Superior temporal gyrus (tissue), 1 donor: ENCODE measurements around the gene MAGI3.
"Not testable (repeated sequence)": the region's sequence is repeated elsewhere in the genome, so short reads cannot be mapped to it uniquely, and the experiment has no call there.

Experiments used
- DNase-seq: peaks from one replicate; pipeline ENCODE4 v3.0.0-alpha.2; 2016; ENCODE audit errors: extremely low spot score

The MAGI3 gene

GRCh38 chr1:113515498-113515897, 125.2 kb downstream of the MAGI3 start:
- DNase-seq: no peak

- DNase-seq: no peak
These were observed 127.0 kb downstream of the MAGI3 start for GRCh38 chr1:113517346-113517745.

- no peak for DNase-seq
These were observed 127.7 kb downstream of the MAGI3 start for GRCh38 chr1:113517983-113518382.

DNA sequence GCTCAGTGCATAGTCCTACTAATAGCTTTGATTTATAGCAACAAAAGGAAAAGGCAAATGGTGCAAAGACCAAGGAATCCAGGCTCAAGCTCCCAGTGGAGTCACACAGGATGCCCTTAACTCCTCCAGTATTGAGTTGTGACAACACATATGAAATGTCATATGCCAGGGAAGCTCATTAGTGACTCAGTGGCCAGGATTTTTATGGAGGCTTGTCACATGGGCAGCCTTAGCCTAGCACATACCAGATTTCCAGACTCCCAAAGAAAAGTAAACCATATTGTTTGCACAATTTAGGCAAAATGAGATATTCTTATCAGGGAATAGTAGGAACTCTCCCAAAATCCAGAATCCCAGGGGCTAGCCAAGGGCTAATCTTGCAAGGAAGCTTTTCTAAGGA, 129.2 kb downstream of the MAGI3 start:
- DNase-seq: no peak

GRCh38 chr1:113530021-113530420, 139.7 kb downstream of the MAGI3 start:
- no peak for DNase-seq

GRCh38 chr1:113531321-113531720, 141.0 kb downstream of the MAGI3 start:
- DNase-seq: no peak

- no peak for DNase-seq
These were observed 142.7 kb downstream of the MAGI3 start for GRCh38 chr1:113533061-113533460.

DNA sequence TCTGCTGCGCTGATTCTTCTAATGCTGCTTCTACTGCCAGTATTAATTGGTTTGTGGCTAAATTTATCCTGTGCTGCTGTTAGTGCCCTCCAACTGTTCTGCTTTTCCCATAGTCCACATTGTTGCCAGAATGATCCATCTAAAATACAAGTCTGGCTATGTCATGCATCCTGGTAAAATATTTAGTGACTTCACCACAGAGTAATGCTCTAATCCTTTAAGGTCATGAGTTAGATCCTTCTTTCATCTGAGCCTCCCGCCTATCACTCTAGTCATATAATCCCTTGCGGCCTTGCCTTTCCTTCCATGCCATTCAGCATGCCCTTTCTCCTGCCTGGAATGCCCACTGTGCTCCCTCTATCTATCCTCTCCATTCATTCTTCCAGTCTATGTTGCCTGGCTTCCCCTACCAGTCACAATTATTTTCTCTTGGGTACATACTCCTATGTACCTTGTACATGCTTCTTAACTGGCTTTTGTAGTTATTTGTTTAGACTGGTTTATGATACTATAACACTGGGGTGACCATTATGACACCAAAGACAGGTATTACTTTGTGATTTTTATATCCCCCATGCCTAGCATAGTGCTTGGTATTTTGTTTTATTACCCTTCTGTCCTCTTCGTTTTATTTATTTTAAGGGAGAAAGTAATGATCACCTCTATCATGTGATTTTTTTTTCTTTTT, 144.0 kb downstream of the MAGI3 start:
- DNase-seq: no peak

GRCh38 chr1:113534875-113535274, 144.6 kb downstream of the MAGI3 start:
- DNase-seq: no peak

- DNase-seq: no peak
These were observed 146.0 kb downstream of the MAGI3 start for GRCh38 chr1:113536182-113536780.

DNA sequence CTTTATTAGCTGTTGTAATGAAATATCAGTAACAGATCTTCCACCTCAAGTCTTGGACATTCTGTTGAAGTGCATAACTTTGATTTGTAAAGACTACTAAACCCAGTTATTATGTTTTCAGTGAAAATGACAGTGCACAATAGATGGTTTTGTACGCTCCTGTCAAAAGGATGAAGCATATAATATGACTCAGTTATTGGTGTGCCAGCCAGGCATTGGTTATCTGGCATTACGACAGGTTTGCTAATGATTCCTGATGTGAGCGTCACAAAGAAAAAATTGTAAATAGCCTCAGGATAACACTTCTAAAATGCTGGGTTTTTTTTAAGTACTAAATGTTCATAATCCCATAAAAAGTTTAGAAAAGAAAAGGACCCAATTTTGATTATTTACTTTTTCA, 147.9 kb downstream of the MAGI3 start:
- no peak for DNase-seq

- no peak for DNase-seq
These were observed 150.0 kb downstream of the MAGI3 start for GRCh38 chr1:113540335-113540734.

DNA sequence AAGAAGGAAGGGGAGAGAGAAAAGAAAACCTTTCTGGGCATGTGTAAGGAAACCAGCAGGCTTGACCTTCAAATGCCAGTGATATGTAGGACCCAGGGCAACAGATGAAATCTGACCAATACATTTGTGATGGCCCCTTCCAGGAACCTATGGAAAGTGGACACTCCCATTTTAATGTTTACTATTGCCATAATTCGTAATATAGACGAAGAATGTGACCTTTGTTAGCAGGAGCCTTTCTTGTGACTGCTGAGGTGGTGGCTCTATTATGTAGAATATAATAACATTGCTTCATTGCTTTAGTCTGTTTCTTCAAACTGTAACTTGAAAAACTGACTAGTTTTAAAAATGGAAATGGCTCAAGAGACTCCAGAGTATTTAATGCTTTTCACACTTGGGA, 150.8 kb downstream of the MAGI3 start:
- no peak for DNase-seq

DNA sequence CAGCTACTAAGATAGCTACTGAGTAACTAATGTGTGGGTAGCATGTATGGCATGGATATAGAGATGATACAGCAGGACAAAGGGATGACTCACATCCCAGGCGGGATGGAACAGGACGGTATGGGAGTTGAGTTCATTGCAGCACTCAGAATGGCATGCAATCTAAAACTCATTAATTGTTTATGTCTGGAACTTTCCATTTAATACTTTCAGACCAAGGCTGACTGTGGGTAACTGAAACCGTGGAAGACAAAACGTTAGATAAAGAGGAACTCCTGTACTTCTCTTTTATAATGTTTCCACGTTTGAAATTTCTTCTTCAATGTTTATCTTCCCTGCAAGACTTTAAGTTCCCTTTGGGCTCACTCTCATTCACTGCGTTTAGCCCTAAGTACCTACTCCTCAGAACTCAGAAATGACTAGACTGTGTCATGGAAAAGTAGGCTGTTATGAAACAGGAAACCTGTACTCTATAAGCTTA, 151.9 kb downstream of the MAGI3 start:
- no peak for DNase-seq

- DNase-seq: no peak
These were observed 152.8 kb downstream of the MAGI3 start for GRCh38 chr1:113543110-113543509.

GRCh38 chr1:113545210-113545609, 154.9 kb downstream of the MAGI3 start:
- DNase-seq: no peak

GRCh38 chr1:113545626-113546025, 155.3 kb downstream of the MAGI3 start:
- no peak for DNase-seq

DNA sequence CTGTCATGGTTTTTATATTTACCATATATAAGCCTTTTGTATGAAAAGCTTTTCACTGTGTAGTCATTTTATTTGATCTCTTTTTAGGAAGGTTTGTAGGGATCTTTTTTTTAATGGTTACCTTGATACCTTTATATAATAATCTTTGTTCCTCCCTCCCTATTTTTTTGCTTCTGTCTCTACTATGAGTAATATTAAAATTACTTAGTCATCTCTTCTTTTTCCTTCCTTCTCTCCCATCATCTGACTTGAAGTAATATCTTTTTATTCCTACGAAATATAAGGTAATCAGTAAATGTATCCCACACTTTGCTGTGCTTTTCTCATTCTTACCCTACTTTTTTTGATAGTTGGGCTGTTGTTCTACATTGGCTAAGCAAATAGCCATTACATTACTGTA, 161.4 kb downstream of the MAGI3 start:
- no peak for DNase-seq

DNA sequence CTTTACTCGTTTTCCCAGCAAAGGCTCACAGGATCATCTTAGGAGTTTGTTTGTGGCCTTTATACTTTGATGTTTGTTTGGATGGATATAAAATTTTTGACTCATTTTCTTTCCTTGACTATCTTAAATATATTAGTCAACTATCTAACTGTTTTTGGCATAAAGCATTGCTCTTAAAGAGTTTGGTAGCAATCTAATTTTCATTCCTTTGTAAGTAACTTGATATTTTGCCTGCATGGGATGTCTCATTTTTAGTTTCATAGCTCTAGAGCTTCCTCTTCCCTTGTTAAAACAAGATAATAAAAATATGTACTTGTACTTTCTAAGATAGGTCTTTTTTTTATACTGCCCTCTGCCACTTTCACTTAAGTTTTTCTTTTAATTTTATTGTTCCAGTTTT, 161.9 kb downstream of the MAGI3 start:
- DNase-seq: no peak

DNA sequence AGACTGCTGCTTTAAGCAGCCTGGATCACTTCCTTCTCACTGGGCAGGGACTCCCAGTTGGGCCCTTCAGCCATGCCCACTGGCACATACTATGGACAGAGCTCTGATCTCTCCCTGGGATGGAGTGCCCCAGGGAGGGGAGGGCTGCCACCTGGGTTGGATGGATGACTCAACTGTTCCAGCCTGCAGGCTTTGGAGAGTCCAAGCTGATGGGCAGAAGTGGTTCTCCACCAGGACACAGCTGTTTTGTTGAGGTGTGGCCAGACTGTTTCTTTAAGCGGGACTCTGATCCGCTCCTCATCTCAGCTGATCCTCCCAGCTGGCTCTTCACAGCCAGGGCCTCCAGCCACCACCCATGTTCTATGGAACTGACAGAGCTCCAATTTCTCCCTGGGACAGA, 166.9 kb downstream of the MAGI3 start:
- DNase-seq: no peak

DNA sequence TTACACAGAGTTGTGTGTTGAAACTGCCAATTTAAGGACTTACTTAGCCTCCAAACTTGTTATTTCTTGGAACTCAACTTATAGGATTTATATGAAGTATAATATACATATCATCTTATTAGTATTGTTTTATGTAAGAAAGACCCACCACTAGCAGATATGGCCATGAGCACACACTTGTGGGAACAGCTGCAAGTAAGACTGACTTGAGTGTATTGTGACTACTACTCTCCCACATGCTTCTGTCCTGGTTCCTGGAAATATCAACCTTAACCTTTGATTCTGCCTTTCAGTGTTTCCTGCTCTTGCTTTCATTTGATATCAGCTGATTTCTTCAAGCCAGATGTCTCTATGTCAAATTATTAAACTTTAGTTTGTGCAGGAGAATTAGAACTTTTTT, 175.3 kb downstream of the MAGI3 start:
- no peak for DNase-seq

- no peak for DNase-seq
These were observed 177.1 kb downstream of the MAGI3 start for GRCh38 chr1:113567427-113567826.

GRCh38 chr1:113575744-113576260, 185.5 kb downstream of the MAGI3 start:
- DNase-seq: not testable (repeated sequence)
